Measurements from ENCODE around the gene SART3.
"Not testable (repeated sequence)": the region's sequence is repeated elsewhere in the genome, so short reads cannot be mapped to it uniquely, and the experiment has no call there.

The SART3 gene

DNA sequence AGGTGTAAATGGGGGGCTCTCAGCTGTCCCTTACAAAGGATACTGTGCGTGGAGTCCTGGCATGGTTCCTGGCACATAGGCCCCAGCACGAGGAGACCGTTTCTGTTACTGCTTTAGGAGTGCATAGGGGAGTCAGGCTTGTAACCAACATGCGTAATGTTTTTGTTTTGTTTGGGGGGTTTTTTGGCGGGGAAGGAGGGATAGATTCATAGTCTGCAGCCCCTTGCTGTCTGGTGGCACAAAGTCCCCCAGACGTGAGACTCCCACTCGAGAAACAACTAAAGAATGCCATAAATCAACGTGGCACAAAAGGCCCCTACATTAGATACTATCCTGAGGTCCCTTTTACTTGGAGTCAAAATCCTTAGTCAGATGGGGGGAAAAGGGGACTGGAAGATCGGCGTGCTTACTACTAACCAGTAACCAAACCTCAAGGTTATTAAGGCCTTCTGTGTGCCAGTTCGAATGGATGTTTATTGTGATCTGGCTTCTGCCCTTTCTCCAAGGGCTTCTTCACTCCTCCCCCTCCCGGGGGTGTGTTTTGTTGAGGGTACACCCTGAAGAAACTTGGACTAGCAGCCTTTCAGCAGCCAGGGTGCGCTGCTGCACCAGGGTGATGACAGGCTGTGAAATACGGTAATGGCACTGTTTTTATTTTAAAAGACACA lies 2.3 kb upstream of the SART3 start:
- DNase-seq: peak; percentile 84

DNA sequence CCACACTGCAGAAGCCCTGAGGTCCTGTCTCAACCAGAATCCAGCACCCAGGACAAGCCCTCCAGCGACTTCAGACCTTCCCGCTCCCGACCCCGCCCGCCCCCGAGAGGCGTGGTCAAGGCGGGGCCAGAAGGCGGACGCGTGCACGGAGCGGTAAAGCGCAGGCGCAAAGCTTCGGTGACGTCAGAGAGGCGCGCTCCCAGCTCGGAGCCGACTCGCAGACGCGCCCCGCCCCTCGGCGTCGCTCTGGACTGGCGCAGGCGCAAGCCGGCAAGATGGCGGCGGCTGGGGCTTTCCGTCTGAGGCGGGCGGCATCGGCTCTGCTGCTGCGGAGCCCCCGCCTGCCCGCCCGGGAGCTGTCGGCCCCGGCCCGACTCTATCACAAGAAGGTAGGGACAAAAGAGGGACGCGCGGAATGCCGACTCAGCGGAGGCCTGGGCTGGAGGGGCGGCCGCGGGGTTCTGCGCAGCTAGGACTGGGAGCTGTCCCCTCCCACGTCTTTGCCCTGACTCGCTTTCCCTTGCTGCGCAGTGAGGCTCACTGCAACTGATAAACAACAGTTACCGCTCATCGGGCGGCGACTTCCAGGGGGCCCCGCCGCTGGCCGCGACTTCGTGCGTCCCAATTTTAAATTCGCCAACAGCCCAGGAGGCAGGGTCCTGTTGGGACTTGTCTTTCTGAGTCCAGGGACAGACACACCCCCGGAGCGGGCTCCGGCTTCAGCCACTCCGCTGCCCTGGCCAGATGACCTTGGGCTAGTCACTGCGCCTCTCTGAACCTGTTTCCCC lies 1.6 kb upstream of the SART3 start, which contains the start of gene ISCU:
Gene ISCU (plus strand): TSS at position 249 of the 788 bp plus-strand sequence. CDS start 27 bp downstream, at position 276.
- peak; percentile 100 for DNase-seq

- DNase-seq: no peak
Observed at GRCh38 chr12:108561852-108562347, 927 bp upstream of the SART3 start.

GRCh38 chr12:108560321-108560721 lies 652 bp downstream of the SART3 start:
- no peak for DNase-seq

GRCh38 chr12:108559748-108560147 lies 1.2 kb downstream of the SART3 start:
- DNase-seq: no peak

DNA sequence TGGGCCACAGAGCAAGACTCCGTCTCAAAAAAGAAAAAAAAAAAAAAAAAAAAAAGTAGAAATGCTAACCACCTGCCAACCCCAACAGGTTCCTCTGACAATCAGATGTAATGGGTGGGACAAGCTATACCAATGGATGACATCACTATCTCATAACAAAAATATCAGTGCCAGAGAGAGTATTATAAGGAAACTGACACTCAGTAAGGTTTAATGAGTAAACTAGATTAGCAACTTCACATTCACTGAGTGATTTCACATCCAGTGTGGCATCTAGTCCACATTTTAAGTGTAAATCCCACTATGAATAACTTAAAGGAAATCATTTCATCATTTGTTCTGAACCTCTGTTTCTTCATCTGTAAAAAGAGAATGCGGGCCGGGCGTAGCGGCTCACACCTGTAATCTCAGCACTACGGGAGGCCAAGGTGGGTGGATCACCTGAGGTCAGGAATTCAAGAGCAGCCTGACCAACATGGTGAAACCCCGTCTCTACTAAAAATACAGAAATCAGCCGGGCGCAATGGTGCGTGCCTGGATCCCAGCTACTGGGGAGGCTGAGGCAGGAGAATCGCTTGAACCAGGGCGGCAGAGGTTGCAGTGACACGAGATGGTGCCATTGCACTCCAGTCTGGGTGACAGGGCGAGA lies 1.8 kb downstream of the SART3 start:
- DNase-seq: no peak

GRCh38 chr12:108555383-108555782 lies 5.6 kb downstream of the SART3 start:
- DNase-seq: not testable (repeated sequence)

- DNase-seq: no peak
Observed at GRCh38 chr12:108553799-108554198, 7.2 kb downstream of the SART3 start.

DNA sequence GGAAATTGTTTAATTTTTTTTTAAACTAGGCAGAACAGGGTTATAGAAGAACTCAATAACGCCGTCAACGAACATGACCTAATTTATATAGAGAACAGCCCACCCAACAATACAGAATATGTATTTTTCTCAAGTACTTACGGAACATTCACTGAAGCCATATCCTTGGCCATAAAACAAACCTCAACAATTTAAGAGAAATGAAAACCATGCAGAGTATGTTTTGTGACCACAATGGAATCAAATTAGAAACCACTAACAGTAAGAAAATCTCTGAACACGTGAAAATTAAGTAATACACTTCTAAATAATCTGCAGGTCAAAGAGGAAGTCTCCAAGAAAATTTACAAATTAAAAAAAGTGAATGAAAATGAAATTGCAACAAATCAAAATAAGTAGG lies 9.4 kb downstream of the SART3 start:
- DNase-seq: no peak

GRCh38 chr12:108548954-108549521 lies 11.9 kb downstream of the SART3 start:
- no peak for DNase-seq

DNA sequence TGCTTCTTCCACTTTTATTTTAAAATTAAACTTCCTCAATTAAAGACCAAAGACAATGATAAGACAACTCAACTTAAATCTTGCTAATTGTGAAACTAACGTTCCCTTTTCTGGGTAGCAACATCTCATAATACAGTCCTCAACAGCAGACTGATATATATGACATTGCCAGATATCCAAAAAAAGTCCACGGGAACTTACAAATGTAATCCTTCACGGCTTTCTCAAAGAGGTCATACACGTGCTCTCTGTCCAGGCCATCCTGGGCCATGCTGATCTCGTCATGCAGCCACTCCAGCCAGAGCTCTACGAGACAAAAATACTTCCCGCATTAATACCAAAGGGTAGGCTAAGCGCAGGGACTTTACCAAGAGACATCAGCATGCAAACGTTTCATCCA lies 13.3 kb downstream of the SART3 start:
- no peak for DNase-seq

DNA sequence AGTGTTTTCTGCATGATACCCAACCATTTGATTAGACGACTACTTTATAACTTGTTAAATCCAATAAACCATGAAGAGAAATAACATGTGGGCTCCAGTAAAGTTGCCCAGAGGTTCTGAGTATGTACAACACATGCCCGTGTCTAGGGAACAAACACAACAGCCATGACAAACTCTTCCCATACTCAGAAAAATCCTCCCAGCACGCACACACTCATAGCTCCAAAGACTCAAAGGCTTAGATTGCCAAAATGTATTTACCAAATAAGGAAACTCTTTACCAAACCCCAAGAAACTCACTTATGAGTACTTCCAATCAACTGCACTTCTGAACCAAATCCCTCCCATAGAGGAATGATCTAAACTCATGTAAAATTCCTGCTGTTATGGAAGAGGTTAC lies 17.3 kb downstream of the SART3 start:
- DNase-seq: no peak

DNA sequence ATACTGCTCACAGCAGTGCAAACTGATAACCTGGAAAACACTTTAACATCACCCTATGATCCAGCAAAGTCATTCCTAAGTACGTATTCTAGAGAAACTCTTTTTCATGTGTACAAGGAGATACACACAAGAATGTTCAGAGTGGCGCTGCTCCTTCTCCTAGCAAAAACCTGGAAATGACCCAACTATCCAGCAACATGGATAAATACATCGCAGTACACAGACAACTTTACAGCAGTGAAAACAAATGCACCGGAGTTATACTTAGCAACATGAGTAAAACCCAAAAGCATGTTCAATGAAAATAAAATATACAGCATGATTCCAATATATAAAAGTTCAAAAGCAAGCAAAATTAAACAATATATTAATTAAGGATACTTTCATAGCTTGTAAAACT lies 18.7 kb downstream of the SART3 start:
- DNase-seq: no peak

GRCh38 chr12:108538616-108539195 lies 22.3 kb downstream of the SART3 start:
- no peak for DNase-seq

DNA sequence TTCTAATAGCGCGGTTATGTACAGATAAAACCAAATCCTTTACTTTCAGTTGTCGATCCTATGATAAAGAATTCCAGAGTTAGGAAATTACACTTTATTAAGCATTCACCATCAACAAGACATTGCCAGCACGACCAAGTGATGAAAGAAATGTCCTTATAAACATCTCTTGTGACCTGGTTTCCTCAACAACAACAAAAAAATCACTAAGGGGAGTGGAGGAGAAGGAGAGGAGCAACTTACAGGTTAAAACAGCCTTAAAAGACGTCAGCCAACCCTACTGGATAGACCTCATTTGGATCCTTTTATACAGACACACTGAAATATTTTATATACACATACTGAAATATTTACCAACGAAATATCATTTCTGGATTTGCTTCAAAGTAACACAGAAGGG lies 22.8 kb downstream of the SART3 start:
- DNase-seq: no peak

GRCh38 chr12:108531929-108532848 lies 28.8 kb downstream of the SART3 start:
- no peak for DNase-seq

GRCh38 chr12:108530161-108530560 lies 30.8 kb downstream of the SART3 start:
- no peak for DNase-seq

- DNase-seq: no peak
Observed at GRCh38 chr12:108527166-108527496, 33.8 kb downstream of the SART3 start.

GRCh38 chr12:108526482-108527165 lies 34.3 kb downstream of the SART3 start:
- no peak for DNase-seq

- DNase-seq: no peak
Observed at GRCh38 chr12:108525681-108526080, 35.3 kb downstream of the SART3 start.

GRCh38 chr12:108523365-108523764 lies 37.6 kb downstream of the SART3 start:
- DNase-seq: no peak
